ENCODE data around the gene COL4A3. TPM values are rescaled to one million over a fixed set of nuclear protein-coding genes. Genes with fewer than 3 reads are reported as not detected.

COL4A3 gene
- total and polyA plus RNA-seq, 2 donors (not counting 3 experiments of a cell fraction or from before 2014, with no cell fraction given), result not detected

DNA sequence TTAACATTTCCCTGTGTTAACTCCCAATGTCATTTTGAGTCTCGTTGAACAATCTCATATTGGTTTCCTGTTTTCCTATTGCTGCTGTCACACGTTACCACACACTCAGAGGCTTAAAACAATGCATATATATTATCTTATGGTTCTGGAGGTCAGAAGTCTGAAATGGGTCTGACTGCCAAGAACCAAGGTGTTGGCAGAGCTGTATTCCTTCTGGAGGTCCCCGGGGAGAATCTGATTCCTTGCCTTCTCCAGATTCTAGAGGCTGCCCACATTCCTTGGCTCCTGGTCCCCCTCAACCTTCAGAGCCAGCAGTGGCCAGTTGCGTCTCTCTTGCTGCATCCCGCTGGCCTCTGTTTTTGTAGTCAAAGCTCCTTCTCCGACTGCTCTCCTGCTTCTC is 18.0 kb upstream of the COL4A3 start:
- H3K4me2 ChIP-seq (ENCODE audit: insufficient read depth, low read length), result no peak overlapping the region
- ChIA-PET POLR2A (no interaction called here), CTCF (no interaction called here)
- no peak overlapping the region for H3K27ac ChIP-seq (ENCODE audit: insufficient read depth, low read depth, low read length)
- FAIRE-seq, result no peak
- no peaks in the 10 kb centered on the region for H4K20me1 ChIP-seq (replicated peaks; ENCODE audit: control insufficient read depth, extremely low read depth, insufficient read depth, low read length)
- H3K79me2 ChIP-seq (ENCODE audit: control insufficient read depth, insufficient read depth, low read length), result no peaks in the 10 kb centered on the region
- dilution Hi-C loops (cut with MboI; ENCODE audit: extremely low pct_ligation_motif_present, low sequenced_read_pairs) (no loop called here), intact Hi-C loops (cut with micrococcal nuclease) (no loop called here)
- H3K4me3 ChIP-seq (replicated peaks in 1 of 3; ENCODE audit: insufficient read depth in 1 of 3, low read depth in 1 of 3, low read length in 3 of 3), result no peak overlapping the region
- H3K9me1 ChIP-seq (replicated peaks; ENCODE audit: control insufficient read depth, extremely low read depth, insufficient read depth, low read length), result no peaks in the 10 kb centered on the region
- no peaks in the 10 kb centered on the region for H3K4me1 ChIP-seq (ENCODE audit: control insufficient read depth, extremely low read depth, insufficient read depth, low read length)
- no peaks in the 10 kb centered on the region for H3K9me3 ChIP-seq (replicated peaks; ENCODE audit: control insufficient read depth, insufficient read depth, low read length)
- DNase-seq (ENCODE audit: low read depth, low spot score), result no peak
- no TSS peak for BruUV-seq (replicated peaks)
- no peak overlapping the region for H3K9ac ChIP-seq (replicated peaks; ENCODE audit: extremely low read depth, insufficient read depth, low read length)
- no peak overlapping the region for H2AFZ ChIP-seq (ENCODE audit: low read depth, low read length)
- H3K36me3 ChIP-seq (ENCODE audit: control insufficient read depth in 2 of 2, extremely low read depth in 1 of 2, insufficient read depth in 2 of 2, low read length in 2 of 2), result no peaks in the 10 kb centered on the region
- H3K27me3 ChIP-seq (ENCODE audit: control insufficient read depth in 2 of 2, insufficient read depth in 2 of 2, low read length in 2 of 2), result no peaks in the 10 kb centered on the region
- TF ChIP-seq GATA2 (IDR thresholded peaks at IDR 0.05; ENCODE audit: insufficient read depth, insufficient read length, low read depth, low read length), result no peak
- TF ChIP-seq MYC (IDR thresholded peaks at IDR 0.05; ENCODE audit: low read depth, low read length), result no peak
- TF ChIP-seq EZH2 (IDR thresholded peaks at IDR 0.05; ENCODE audit: borderline replicate concordance, low read depth, low read length, severe bottlenecking), result no peak
- TF ChIP-seq FOS (IDR thresholded peaks at IDR 0.05; ENCODE audit: borderline replicate concordance, insufficient read depth, low read length), result no peak
- no peak for TF ChIP-seq JUN (IDR thresholded peaks at IDR 0.05; ENCODE audit: borderline replicate concordance, insufficient read depth, insufficient read length, low read depth)
- TF ChIP-seq, protein P1, sequence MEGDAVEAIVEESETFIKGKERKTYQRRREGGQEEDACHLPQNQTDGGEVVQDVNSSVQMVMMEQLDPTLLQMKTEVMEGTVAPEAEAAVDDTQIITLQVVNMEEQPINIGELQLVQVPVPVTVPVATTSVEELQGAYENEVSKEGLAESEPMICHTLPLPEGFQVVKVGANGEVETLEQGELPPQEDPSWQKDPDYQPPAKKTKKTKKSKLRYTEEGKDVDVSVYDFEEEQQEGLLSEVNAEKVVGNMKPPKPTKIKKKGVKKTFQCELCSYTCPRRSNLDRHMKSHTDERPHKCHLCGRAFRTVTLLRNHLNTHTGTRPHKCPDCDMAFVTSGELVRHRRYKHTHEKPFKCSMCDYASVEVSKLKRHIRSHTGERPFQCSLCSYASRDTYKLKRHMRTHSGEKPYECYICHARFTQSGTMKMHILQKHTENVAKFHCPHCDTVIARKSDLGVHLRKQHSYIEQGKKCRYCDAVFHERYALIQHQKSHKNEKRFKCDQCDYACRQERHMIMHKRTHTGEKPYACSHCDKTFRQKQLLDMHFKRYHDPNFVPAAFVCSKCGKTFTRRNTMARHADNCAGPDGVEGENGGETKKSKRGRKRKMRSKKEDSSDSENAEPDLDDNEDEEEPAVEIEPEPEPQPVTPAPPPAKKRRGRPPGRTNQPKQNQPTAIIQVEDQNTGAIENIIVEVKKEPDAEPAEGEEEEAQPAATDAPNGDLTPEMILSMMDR (IDR thresholded peaks at IDR 0.05; ENCODE audit: extremely low read depth in 1 of 2, insufficient read depth in 1 of 2, low read depth in 1 of 2, low read length in 2 of 2), result no peak
- TF ChIP-seq, protein P2, sequence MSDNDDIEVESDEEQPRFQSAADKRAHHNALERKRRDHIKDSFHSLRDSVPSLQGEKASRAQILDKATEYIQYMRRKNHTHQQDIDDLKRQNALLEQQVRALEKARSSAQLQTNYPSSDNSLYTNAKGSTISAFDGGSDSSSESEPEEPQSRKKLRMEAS (IDR thresholded peaks at IDR 0.05; ENCODE audit: insufficient read depth, insufficient read length), result no peak
- TF ChIP-seq POLR2AphosphoS5 (IDR thresholded peaks at IDR 0.05; ENCODE audit: insufficient read depth, low read depth, low read length), result no peak
- no peak for TF ChIP-seq POLR2A (IDR thresholded peaks at IDR 0.05; ENCODE audit: low read depth, low read length)
